GM23248 (cell line): ENCODE results near the gene AMPH.

ENCODE experiments used
- EZH2 ChIP-seq: fragments of 200-600 bp; sonication (generic); IDR thresholded peaks from 2 replicates; pipeline ENCODE4 v1.6.1; 2018; ENCODE audit warnings: antibody characterized with exemption, mild to moderate bottlenecking; ENCODE audit not compliant: insufficient read depth, poor library complexity, severe bottlenecking
- EZH2phosphoT487 ChIP-seq: fragments of 200-600 bp; sonication (generic); IDR thresholded peaks from 2 replicates; pipeline ENCODE4 v1.6.1; 2018; ENCODE audit warnings: antibody characterized with exemption, moderate library complexity, mild to moderate bottlenecking, low read depth; ENCODE audit not compliant: insufficient read depth

DNA sequence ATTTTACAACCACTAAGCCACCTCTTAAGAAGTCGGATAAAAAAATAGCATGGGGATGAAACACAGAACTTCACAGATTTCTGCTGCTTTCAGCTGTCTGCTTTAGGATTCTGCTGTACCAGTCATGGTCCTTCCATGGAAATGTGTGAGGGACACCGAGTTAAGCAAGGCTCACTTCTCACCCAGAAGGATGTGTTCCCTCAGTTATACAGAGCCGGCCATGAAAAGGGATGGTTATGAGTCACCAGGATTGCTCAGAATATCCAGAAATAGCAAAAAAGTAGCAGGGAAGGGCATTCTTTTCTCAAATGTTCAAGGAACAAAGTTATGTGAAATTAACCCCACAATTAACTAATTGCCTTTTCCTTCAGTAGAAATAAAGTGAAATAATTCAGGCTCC is 124.4 kb downstream of the AMPH start:
- TF ChIP-seq EZH2 = no peak
- TF ChIP-seq EZH2phosphoT487 = no peak
